ENCODE data around the gene S100A5.

The S100A5 gene

DNA sequence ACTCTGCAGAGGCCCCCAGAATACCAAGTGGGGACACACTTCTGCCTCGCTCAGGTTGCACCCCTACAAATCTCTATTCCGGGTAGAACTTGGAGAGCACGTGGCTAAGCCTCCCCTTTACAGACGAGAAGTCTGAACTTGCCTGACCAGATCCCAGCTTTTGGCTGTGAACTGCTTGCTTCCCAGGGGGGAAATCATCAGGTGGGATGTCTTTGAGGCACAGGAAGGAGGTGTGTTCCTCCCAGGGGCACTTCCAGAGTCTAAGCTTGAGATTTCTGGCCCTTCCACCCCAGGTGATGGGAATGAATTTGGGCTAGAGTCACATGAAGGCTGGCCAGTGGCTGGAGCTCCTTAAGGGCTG lies 9.6 kb upstream of the S100A5 start:
- no peaks in the 10 kb centered on the region for H3K9me3 ChIP-seq (replicated peaks; ENCODE audit: insufficient read depth, low read length)
- H3K79me2 ChIP-seq (ENCODE audit: low read length): no peaks in the 10 kb centered on the region
- no peak for TF ChIP-seq EZH2 (optimal IDR thresholded peaks at IDR 0.05; ENCODE audit: low read depth, low read length)
- TF ChIP-seq EZH2phosphoT487 (IDR thresholded peaks at IDR 0.05; ENCODE audit: low read length): no peak
- TF ChIP-seq, protein P1, sequence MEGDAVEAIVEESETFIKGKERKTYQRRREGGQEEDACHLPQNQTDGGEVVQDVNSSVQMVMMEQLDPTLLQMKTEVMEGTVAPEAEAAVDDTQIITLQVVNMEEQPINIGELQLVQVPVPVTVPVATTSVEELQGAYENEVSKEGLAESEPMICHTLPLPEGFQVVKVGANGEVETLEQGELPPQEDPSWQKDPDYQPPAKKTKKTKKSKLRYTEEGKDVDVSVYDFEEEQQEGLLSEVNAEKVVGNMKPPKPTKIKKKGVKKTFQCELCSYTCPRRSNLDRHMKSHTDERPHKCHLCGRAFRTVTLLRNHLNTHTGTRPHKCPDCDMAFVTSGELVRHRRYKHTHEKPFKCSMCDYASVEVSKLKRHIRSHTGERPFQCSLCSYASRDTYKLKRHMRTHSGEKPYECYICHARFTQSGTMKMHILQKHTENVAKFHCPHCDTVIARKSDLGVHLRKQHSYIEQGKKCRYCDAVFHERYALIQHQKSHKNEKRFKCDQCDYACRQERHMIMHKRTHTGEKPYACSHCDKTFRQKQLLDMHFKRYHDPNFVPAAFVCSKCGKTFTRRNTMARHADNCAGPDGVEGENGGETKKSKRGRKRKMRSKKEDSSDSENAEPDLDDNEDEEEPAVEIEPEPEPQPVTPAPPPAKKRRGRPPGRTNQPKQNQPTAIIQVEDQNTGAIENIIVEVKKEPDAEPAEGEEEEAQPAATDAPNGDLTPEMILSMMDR (IDR thresholded peaks at IDR 0.05; ENCODE audit: low read length): no peak
- H3K4me1 ChIP-seq (ENCODE audit: low read length): 0 out of 2 replicates have a peak, but pooled peaks cover 2% of the 10 kb centered on the region
- H3K9me2 ChIP-seq (replicated peaks; ENCODE audit: insufficient read depth, low read length): no peaks in the 10 kb centered on the region
- no peaks in the 10 kb centered on the region for H3K36me3 ChIP-seq (replicated peaks; ENCODE audit: insufficient read depth, low read length)
- no peak overlapping the region for H3K4me2 ChIP-seq (ENCODE audit: low read depth, low read length)
- H3F3A ChIP-seq (ENCODE audit: insufficient read depth, low read length): no peaks in the 10 kb centered on the region
- no peak overlapping the region for H3K4me3 ChIP-seq (ENCODE audit: low read length)
- no peaks in the 10 kb centered on the region for H4K20me1 ChIP-seq (ENCODE audit: insufficient read depth, low read length)
- H3K27ac ChIP-seq (ENCODE audit: low read length): no peak overlapping the region
- no peak overlapping the region for H2AFZ ChIP-seq (ENCODE audit: low read length)
- H3K9ac ChIP-seq (ENCODE audit: low read length): no peak overlapping the region
- no peaks in the 10 kb centered on the region for H3K27me3 ChIP-seq (replicated peaks; ENCODE audit: insufficient read depth, low read length)
- DNase-seq: no peak

DNA sequence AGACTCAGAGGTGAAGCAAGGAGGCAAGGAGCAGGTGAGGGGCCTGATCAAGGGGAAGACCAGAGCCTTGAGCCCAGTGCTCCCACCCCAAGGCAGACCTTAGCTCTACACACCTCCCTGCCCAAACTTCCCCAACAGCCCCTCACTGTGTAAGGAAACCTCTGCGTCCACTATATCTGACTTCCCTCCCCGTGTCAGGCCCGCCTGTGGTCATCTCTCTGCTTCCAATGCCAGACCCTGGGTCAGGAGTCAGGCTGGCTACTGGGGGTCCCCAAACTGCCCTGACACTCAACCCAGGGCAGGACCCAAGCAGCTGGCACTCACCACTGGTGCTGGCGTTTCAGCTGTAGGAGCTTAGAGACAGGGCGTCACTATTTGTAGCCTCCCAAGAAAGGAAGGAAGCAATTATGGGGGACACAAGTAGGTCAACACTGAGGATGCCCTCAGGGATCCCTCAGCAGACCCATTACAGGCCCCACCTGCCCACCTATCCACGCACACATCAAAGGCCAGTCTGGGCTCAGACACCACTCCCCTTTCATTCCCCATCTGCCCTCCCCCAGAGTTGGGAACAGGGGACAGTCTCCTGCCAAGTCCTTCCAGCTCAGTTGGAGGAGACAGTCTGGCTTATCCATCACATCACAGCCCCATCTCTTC lies 9.1 kb upstream of the S100A5 start:
- Histone ChIP-seq H3K36me3 (replicated peaks; ENCODE audit: insufficient read depth, low read length) (no peaks in the 10 kb centered on the region), H3K27me3 (replicated peaks; ENCODE audit: insufficient read depth, low read length) (no peaks in the 10 kb centered on the region), H3K4me2 (ENCODE audit: low read depth, low read length) (no peak overlapping the region), H3K4me3 (ENCODE audit: low read length) (no peak overlapping the region), H3K9ac (ENCODE audit: low read length) (no peak overlapping the region), H3K9me3 (replicated peaks; ENCODE audit: insufficient read depth, low read length) (no peaks in the 10 kb centered on the region), H3K79me2 (ENCODE audit: low read length) (no peaks in the 10 kb centered on the region), H3K27ac (ENCODE audit: low read length) (no peak overlapping the region), H3K4me1 (ENCODE audit: low read length) (0 out of 2 replicates have a peak, but pooled peaks cover 7% of the 10 kb centered on the region), H3F3A (ENCODE audit: insufficient read depth, low read length) (no peaks in the 10 kb centered on the region), H2AFZ (ENCODE audit: low read length) (no peak overlapping the region), H4K20me1 (ENCODE audit: insufficient read depth, low read length) (no peaks in the 10 kb centered on the region), H3K9me2 (replicated peaks; ENCODE audit: insufficient read depth, low read length) (no peaks in the 10 kb centered on the region)
- no peak for TF ChIP-seq EZH2 (optimal IDR thresholded peaks at IDR 0.05; ENCODE audit: low read depth, low read length)
- TF ChIP-seq, protein P1 (IDR thresholded peaks at IDR 0.05; ENCODE audit: low read length): no peak
- TF ChIP-seq EZH2phosphoT487 (IDR thresholded peaks at IDR 0.05; ENCODE audit: low read length): no peak
- DNase-seq: no peak

DNA sequence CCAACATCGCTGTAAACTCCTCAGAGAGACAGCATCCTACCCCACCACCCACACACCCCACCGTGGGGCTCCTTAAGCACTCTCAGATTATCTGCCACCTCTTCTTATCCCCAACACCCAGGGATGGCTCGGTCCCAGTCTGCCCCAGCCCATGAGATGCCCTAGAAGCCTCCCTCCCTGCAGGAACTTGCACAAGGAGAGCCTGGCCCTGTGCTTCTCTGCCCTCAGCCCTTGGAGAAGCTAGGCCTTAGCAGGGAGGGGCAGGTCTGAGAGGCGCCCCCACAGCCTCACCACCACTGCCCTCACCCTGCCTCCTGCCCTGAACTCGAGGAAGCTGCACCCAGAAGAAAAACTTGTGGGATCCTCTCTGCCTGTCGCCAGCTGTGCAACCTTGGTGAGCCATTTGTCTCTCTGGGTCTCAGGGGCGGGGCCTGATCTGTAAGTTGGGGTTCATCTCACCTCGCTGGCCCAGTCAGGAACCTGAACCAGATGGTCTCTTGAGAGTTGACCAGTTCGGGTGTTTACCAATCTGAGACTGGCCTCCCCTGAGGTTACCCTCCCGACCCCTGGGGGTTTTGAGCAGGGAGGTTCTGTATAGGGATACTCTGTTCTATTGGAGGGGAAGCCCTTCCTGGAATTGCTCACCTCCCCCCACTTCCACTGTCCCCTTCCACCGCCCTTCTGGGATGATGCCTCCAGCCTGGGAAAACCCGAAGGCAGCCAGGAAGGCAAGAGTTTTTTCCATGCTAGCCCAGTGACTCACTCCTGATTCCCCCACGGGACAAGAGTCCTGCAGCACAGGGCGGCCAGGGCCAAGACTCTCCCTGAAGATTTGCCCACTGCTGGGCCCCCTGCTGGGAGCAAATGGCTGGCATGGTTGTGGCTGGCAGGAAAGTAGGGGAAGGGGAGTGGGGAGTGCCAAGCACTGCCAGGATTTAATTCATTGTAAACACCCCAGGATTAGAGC lies 8.3 kb upstream of the S100A5 start, which contains the start of gene S100A3:
S100A3 (minus strand) TSS at position 537 of the 967 bp plus-strand sequence. CDS start 773 bp downstream, outside the sequence.
- H3K4me3 ChIP-seq (ENCODE audit: low read length): no peak within 1 kb of the TSS
- no peaks in the 10 kb centered on the region for H3K27me3 ChIP-seq (replicated peaks; ENCODE audit: insufficient read depth, low read length)
- no peaks in the 10 kb centered on the region for H4K20me1 ChIP-seq (ENCODE audit: insufficient read depth, low read length)
- TF ChIP-seq EZH2 (optimal IDR thresholded peaks at IDR 0.05; ENCODE audit: low read depth, low read length): no peak
- TF ChIP-seq, protein P1 (IDR thresholded peaks at IDR 0.05; ENCODE audit: low read length): no peak
- no peak for TF ChIP-seq EZH2phosphoT487 (IDR thresholded peaks at IDR 0.05; ENCODE audit: low read length)
- H3K9me3 ChIP-seq (replicated peaks; ENCODE audit: insufficient read depth, low read length): no peaks in the 10 kb centered on the region
- H3K79me2 ChIP-seq (ENCODE audit: low read length): no peaks in the 10 kb centered on the region
- H3K9ac ChIP-seq (ENCODE audit: low read length): no peak within 1 kb of the TSS
- H3K36me3 ChIP-seq (replicated peaks; ENCODE audit: insufficient read depth, low read length): no peaks in the 10 kb centered on the region
- H3F3A ChIP-seq (ENCODE audit: insufficient read depth, low read length): no peaks in the 10 kb centered on the region
- H2AFZ ChIP-seq (ENCODE audit: low read length): no peak within 1 kb of the TSS
- H3K4me2 ChIP-seq (ENCODE audit: low read depth, low read length): no peak within 1 kb of the TSS
- H3K27ac ChIP-seq (ENCODE audit: low read length): no peak within 1 kb of the TSS
- 0 out of 2 replicates have a peak, but pooled peaks cover 10% of the 10 kb centered on the region for H3K4me1 ChIP-seq (ENCODE audit: low read length)
- no peaks in the 10 kb centered on the region for H3K9me2 ChIP-seq (replicated peaks; ENCODE audit: insufficient read depth, low read length)
- no peak for DNase-seq

All from MM.1S (cell line).